SK-N-SH (cell line): ENCODE measurements around the gene DNAH6. TPM values are rescaled to one million over a fixed set of nuclear protein-coding genes. Genes with fewer than 3 reads are reported as not detected.

Experiments
- CTCF ChIA-PET: fragments of 300-600, 350-600 bp; formaldehyde crosslinking; extraction: SDS; loops from one replicate; lab custom pipeline; 2021; lab: Yijun Ruan, JAX
- POLR2A ChIA-PET: fragments of 350-600 bp; sonication (Branson Sonifier 250); formaldehyde crosslinking; extraction: SDS; loops from one replicate; lab custom pipeline; 2020; ENCODE audit warnings: antibody characterized with exemption, inconsistent platforms; lab: Yijun Ruan, JAX
- DNase-seq: peaks from one replicate; pipeline ENCODE4 v3.0.0; 2012
- H2AFZ ChIP-seq: fragments of 200-600 bp; sonication (generic); 2 replicates; pipeline ENCODE4 v1.8.1; 2016; ENCODE audit warnings: antibody characterized with exemption, mild to moderate bottlenecking, low read depth
- H3F3A ChIP-seq: fragments of 200-600 bp; sonication (generic); replicated peaks from 2 replicates; pipeline ENCODE3; 2016; ENCODE audit warnings: antibody characterized with exemption, mild to moderate bottlenecking; ENCODE audit not compliant: insufficient read depth
- H3K27ac ChIP-seq, 2 experiments: fragments of 200-500 bp in 1 of 2; fragments of 200-600 bp in 1 of 2; sonication (Bioruptor generic) in 1 of 2; sonication (generic), shearing (Covaris generic) in 1 of 2; 2 replicates each; pipeline versions ENCODE4 v1.5.1 to v1.6.1; 2014 to 2016; ENCODE audit warnings: low read depth in 2 of 2, inconsistent platforms in 1 of 2, low read length in 1 of 2, mild to moderate bottlenecking in 1 of 2, mixed read lengths in 1 of 2
- H3K27me3 ChIP-seq: fragments of 200-600 bp; sonication (generic), shearing (Covaris generic); 2 replicates; pipeline ENCODE4 v1.6.1; 2016; ENCODE audit warnings: mixed run types; ENCODE audit not compliant: insufficient read depth
- H3K36me3 ChIP-seq, 2 experiments: fragments of 200-500 bp in 1 of 2; fragments of 200-600 bp in 1 of 2; sonication (Bioruptor generic) in 1 of 2; sonication (generic) in 1 of 2; replicated peaks in 1 of 2; 2 replicates each; pipeline versions ENCODE3 to v1.5.1; 2014 to 2016; ENCODE audit warnings: low read length in 1 of 2, mild to moderate bottlenecking in 1 of 2; ENCODE audit not compliant: insufficient read depth in 2 of 2, control insufficient read depth in 1 of 2
- H3K4me1 ChIP-seq, 2 experiments: fragments of 200-500 bp in 1 of 2; fragments of 200-600 bp in 1 of 2; sonication (Bioruptor generic) in 1 of 2; sonication (generic), shearing (Covaris generic) in 1 of 2; 2 replicates each; pipeline versions ENCODE4 v1.5.1 to v1.6.1; 2014 to 2016; ENCODE audit warnings: low read depth in 1 of 2, low read length in 1 of 2, mixed run types in 1 of 2; ENCODE audit not compliant: insufficient read depth in 2 of 2, control insufficient read depth in 1 of 2
- H3K4me2 ChIP-seq: fragments of 200-600 bp; sonication (generic), shearing (Covaris generic); 2 replicates; pipeline ENCODE4 v1.6.1; 2017; ENCODE audit warnings: mixed run types
- H3K4me3 ChIP-seq, 2 experiments: fragments of 200-500 bp in 1 of 2; fragments of 200-600 bp in 1 of 2; sonication (Bioruptor generic) in 1 of 2; sonication (generic), shearing (Covaris generic) in 1 of 2; 2 replicates each; pipeline versions ENCODE4 v1.5.1 to v1.8.1; 2014 to 2016; ENCODE audit warnings: low read depth in 2 of 2, inconsistent platforms in 1 of 2, low read length in 1 of 2, mild to moderate bottlenecking in 1 of 2, mixed read lengths in 1 of 2, moderate library complexity in 1 of 2
- H3K79me2 ChIP-seq: fragments of 200-600 bp; sonication (generic); 2 replicates; pipeline ENCODE4 v1.8.1; 2017; ENCODE audit warnings: mild to moderate bottlenecking; ENCODE audit not compliant: insufficient read depth
- H3K9ac ChIP-seq: fragments of 200-600 bp; sonication (generic); 2 replicates; pipeline ENCODE4 v1.6.1; 2017; ENCODE audit warnings: mixed run types
- H3K9me2 ChIP-seq: fragments of 200-600 bp; sonication (generic); 2 replicates; pipeline ENCODE4 v1.6.1; 2017; ENCODE audit warnings: mixed run types
- H3K9me3 ChIP-seq: fragments of 200-600 bp; sonication (generic); 2 replicates; pipeline ENCODE4 v1.6.1; 2017; ENCODE audit warnings: mixed run types, mild to moderate bottlenecking, moderate library complexity
- H4K20me1 ChIP-seq: fragments of 200-600 bp; sonication (generic); 2 replicates; pipeline ENCODE4 v1.6.1; 2017; ENCODE audit warnings: mild to moderate bottlenecking, mixed run types; ENCODE audit not compliant: insufficient read depth
- CHD2 ChIP-seq: fragments of 150-350 bp; IDR thresholded peaks from 2 replicates; pipeline ENCODE4 v1.6.1; 2018; ENCODE audit warnings: low read length; ENCODE audit not compliant: partially characterized antibody
- EP300 ChIP-seq, 2 experiments: IDR thresholded peaks; 2 replicates each; pipeline versions ENCODE4 v1.4.0 to v1.6.1; 2012; ENCODE audit warnings: borderline replicate concordance in 1 of 2, low read depth in 1 of 2, low read length in 1 of 2
- FOSL2 ChIP-seq: IDR thresholded peaks from 2 replicates; pipeline ENCODE4 v1.4.0; 2012; ENCODE audit warnings: low read depth, mild to moderate bottlenecking, moderate library complexity, borderline replicate concordance
- FOXM1 ChIP-seq: IDR thresholded peaks from 2 replicates; pipeline ENCODE4 v1.4.0; 2012; ENCODE audit warnings: low read depth, mild to moderate bottlenecking
- GABPA ChIP-seq: IDR thresholded peaks from 2 replicates; pipeline ENCODE4 v1.4.0; 2012; ENCODE audit warnings: low read depth, mild to moderate bottlenecking
- JUND ChIP-seq: IDR thresholded peaks from 2 replicates; pipeline ENCODE4 v1.4.0; 2012
- MXI1 ChIP-seq: IDR thresholded peaks from 2 replicates; pipeline ENCODE4 v1.6.1; 2012; ENCODE audit warnings: mild to moderate bottlenecking, low read depth, low read length, improper control_type of control experiment
- NFIC ChIP-seq: IDR thresholded peaks from 2 replicates; pipeline ENCODE4 v1.4.0; 2012; ENCODE audit warnings: borderline replicate concordance
- POLR2AphosphoS5 ChIP-seq: IDR thresholded peaks from 2 replicates; pipeline ENCODE4 v1.6.1; 2012; ENCODE audit warnings: low read depth, low read length
- RAD21 ChIP-seq: IDR thresholded peaks from 2 replicates; pipeline ENCODE4 v1.6.1; 2012; ENCODE audit warnings: mild to moderate bottlenecking, low read length
- REST ChIP-seq: IDR thresholded peaks from 2 replicates; pipeline ENCODE4 v1.6.1; 2012; ENCODE audit warnings: mild to moderate bottlenecking, low read depth, low read length, moderate library complexity
- RXRA ChIP-seq: IDR thresholded peaks from 2 replicates; pipeline ENCODE4 v1.4.0; 2012; ENCODE audit warnings: low read depth, mild to moderate bottlenecking, borderline replicate concordance
- SIN3A ChIP-seq: IDR thresholded peaks from 2 replicates; pipeline ENCODE4 v1.6.1; 2012; ENCODE audit warnings: low read depth, mild to moderate bottlenecking, low read length, moderate library complexity, borderline replicate concordance
- TAF1 ChIP-seq: IDR thresholded peaks from 2 replicates; pipeline ENCODE4 v1.6.1; 2012; ENCODE audit warnings: low read depth, mild to moderate bottlenecking, low read length, moderate library complexity, borderline replicate concordance
- TCF12 ChIP-seq: IDR thresholded peaks from 2 replicates; pipeline ENCODE4 v1.4.0; 2012
- USF1 ChIP-seq: IDR thresholded peaks from 2 replicates; pipeline ENCODE4 v1.4.0; 2012; ENCODE audit warnings: low read depth, borderline replicate concordance
- YY1 ChIP-seq: IDR thresholded peaks from 2 replicates; pipeline ENCODE4 v1.4.0; 2012; ENCODE audit warnings: low read depth, mild to moderate bottlenecking
- WGBS: methylation state at CpG from one replicate; pipeline ENCODE4 v1.1.6; 2017; ENCODE audit warnings: low lambda C conversion rate; 5-methylcytosine and 5-hydroxymethylcytosine counted together
- polyA plus RNA-seq, 3 experiments: library from polyadenylated mRNA; depleted of rRNA; stranded (reverse); fragments of >200 nt; gene quantifications; 2 replicates each; pipeline ENCODE4 v1.2.3, GENCODE V29; 2012
- TF ChIP-seq, protein P1 (sequence below): IDR thresholded peaks from 2 replicates; pipeline ENCODE4 v1.4.0; 2012; ENCODE audit warnings: low read depth, borderline replicate concordance
- TF ChIP-seq, protein P2 (sequence below): IDR thresholded peaks from 2 replicates; pipeline ENCODE4 v1.4.0; 2012; ENCODE audit warnings: low read depth

Gene DNAH6
- polyA plus RNA-seq, 1 of the 3 experiments (the other 2 are of a cell fraction): 0.03 TPM

DNA sequence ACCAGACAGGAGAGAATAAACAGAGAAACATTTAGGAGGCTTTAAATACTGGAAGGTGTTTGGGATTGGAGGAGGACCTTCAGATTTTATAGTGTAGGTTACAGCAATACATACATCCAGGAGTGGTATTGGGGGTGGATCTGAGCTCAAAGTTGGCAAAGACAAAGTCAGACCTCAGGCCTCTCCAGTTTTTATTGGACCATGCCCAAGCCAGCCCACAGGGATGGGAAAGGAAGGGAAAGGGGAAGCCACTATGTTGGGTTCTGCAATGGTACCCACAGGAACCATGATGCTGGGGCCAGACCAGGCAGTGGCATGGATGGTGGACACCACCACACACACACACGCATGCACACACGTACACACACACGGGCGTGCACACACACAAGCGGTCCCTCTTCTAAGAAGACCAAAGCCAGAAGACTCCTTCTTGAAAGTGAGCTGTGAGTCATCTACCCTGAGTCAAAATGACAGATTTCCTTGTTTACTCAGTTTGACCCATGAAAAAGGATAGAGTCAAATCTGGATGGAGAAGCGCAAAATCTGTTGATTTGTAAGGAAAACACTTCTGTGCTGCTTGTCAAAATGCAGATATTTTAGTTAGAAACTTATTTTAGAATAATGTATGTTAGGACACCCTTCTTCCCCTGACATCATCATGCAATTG is 276.7 kb downstream of the DNAH6 start (continued):
- TF ChIP-seq REST (no peak), RXRA (no peak), SIN3A (no peak), RAD21 (no peak), YY1 (no peak), TAF1 (no peak)

DNA sequence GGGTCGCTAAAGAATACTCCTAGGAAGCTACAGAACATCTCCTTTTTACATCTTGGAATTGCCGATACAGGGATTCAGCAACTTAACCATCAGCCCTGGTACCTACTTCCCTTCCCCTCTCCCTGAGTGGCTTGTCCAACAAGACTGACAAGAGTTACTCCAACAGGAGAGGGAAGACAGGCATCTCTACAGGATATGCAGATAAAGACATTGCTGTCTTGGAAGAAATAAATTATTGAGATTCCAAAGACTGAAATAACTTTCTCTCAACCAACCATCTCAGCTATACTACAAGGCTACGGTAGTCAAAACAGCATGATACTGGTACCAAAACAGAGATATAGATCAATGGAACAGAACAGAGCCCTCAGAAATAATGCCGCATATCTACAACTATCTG is 277.3 kb downstream of the DNAH6 start:
- ChIA-PET CTCF (no interaction called here), POLR2A (no interaction called here)
- Histone ChIP-seq H2AFZ (no peak overlapping the region), H4K20me1 (no peaks in the 10 kb centered on the region), H3K4me3 (no peak overlapping the region), H3K9me3 (no peaks in the 10 kb centered on the region), H3F3A (no peaks in the 10 kb centered on the region), H3K9me2 (no peaks in the 10 kb centered on the region), H3K27ac (no peak overlapping the region), H3K4me2 (no peak overlapping the region), H3K27me3 (no peaks in the 10 kb centered on the region; the same call in 1 of the 2 replicates), H3K4me1 (no peaks in the 10 kb centered on the region), H3K36me3 (no peaks in the 10 kb centered on the region), H3K79me2 (no peaks in the 10 kb centered on the region), H3K9ac (no peak overlapping the region)
- DNase-seq: no peak
- TF ChIP-seq, protein P1, sequence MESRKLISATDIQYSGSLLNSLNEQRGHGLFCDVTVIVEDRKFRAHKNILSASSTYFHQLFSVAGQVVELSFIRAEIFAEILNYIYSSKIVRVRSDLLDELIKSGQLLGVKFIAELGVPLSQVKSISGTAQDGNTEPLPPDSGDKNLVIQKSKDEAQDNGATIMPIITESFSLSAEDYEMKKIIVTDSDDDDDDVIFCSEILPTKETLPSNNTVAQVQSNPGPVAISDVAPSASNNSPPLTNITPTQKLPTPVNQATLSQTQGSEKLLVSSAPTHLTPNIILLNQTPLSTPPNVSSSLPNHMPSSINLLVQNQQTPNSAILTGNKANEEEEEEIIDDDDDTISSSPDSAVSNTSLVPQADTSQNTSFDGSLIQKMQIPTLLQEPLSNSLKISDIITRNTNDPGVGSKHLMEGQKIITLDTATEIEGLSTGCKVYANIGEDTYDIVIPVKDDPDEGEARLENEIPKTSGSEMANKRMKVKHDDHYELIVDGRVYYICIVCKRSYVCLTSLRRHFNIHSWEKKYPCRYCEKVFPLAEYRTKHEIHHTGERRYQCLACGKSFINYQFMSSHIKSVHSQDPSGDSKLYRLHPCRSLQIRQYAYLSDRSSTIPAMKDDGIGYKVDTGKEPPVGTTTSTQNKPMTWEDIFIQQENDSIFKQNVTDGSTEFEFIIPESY: no peak
- TF ChIP-seq CHD2 (no peak), USF1 (no peak), MXI1 (no peak), TCF12 (no peak), NFIC (no peak), FOSL2 (no peak), GABPA (no peak), FOXM1 (no peak), JUND (no peak), POLR2AphosphoS5 (no peak), EP300 (IDR thresholded peaks at IDR 0.05; ENCODE audit: borderline replicate concordance in 1 of 2, low read depth in 1 of 2, low read length in 1 of 2) (no peak)
- TF ChIP-seq, protein P2, sequence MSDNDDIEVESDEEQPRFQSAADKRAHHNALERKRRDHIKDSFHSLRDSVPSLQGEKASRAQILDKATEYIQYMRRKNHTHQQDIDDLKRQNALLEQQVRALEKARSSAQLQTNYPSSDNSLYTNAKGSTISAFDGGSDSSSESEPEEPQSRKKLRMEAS: no peak
- 51% methylated on average over 4 of the region's 4 CpGs for WGBS
